Measurements from ENCODE around the gene IP6K1.

The IP6K1 gene

GRCh38 chr3:49794926-49795905, 8.9 kb upstream of the IP6K1 start:
- ChIA-PET POLR2A (interaction anchor here (0.6 to 1.0 kb wide), 3 partner anchors 9 to 163 kb away, joined by 3 to 4 read pairs (median 3); partner anchors contain the start of gene IP6K1), CTCF (interaction anchor here (0.6 kb wide), 1 partner anchor 44 kb away, joined by 3 read pairs; no protein-coding TSS in a partner anchor)
- H3K36me3 ChIP-seq (ENCODE audit: control insufficient read depth in 2 of 2, insufficient read depth in 1 of 2, low read length in 2 of 2): no peaks in the 10 kb centered on the region
- no peak overlapping the region for H3K27ac ChIP-seq (ENCODE audit: extremely low read depth, low read depth, low read length)
- no peaks in the 10 kb centered on the region for H3K9me3 ChIP-seq (ENCODE audit: control insufficient read depth, insufficient read depth, low read depth, low read length)
- TF ChIP-seq ZNF645 (tag by site-specific recombination; IDR thresholded peaks at IDR 0.05): no peak
- TF ChIP-seq ZNF558 (tag by site-specific recombination; IDR thresholded peaks at IDR 0.05): no peak
- no peak for TF ChIP-seq SP3 (tag by site-specific recombination; IDR thresholded peaks at IDR 0.05)
- no peak for TF ChIP-seq AEBP2 (tag by site-specific recombination; IDR thresholded peaks at IDR 0.05; ENCODE audit: borderline replicate concordance)
- TF ChIP-seq, protein P1, sequence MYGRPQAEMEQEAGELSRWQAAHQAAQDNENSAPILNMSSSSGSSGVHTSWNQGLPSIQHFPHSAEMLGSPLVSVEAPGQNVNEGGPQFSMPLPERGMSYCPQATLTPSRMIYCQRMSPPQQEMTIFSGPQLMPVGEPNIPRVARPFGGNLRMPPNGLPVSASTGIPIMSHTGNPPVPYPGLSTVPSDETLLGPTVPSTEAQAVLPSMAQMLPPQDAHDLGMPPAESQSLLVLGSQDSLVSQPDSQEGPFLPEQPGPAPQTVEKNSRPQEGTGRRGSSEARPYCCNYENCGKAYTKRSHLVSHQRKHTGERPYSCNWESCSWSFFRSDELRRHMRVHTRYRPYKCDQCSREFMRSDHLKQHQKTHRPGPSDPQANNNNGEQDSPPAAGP (tag by site-specific recombination; IDR thresholded peaks at IDR 0.05): no peak
- no peak for TF ChIP-seq ZBTB48 (tag by site-specific recombination; IDR thresholded peaks at IDR 0.05)
- H3K4me3 ChIP-seq (ENCODE audit: low read depth, low read length): no peak overlapping the region
- H3K4me1 ChIP-seq (ENCODE audit: control insufficient read depth, insufficient read depth, low read length): no peaks in the 10 kb centered on the region

- TF ChIP-seq ZNF211 (tag by site-specific recombination; IDR thresholded peaks at IDR 0.05; ENCODE audit: low read depth) (no peak), ZNF692 (tag by site-specific recombination; IDR thresholded peaks at IDR 0.05) (no peak), ZNF350 (tag by site-specific recombination; IDR thresholded peaks at IDR 0.05) (no peak), AEBP2 (tag by site-specific recombination; IDR thresholded peaks at IDR 0.05; ENCODE audit: borderline replicate concordance) (no peak), PRDM6 (tag by site-specific recombination; IDR thresholded peaks at IDR 0.05) (no peak)
- TF ChIP-seq, protein P2, sequence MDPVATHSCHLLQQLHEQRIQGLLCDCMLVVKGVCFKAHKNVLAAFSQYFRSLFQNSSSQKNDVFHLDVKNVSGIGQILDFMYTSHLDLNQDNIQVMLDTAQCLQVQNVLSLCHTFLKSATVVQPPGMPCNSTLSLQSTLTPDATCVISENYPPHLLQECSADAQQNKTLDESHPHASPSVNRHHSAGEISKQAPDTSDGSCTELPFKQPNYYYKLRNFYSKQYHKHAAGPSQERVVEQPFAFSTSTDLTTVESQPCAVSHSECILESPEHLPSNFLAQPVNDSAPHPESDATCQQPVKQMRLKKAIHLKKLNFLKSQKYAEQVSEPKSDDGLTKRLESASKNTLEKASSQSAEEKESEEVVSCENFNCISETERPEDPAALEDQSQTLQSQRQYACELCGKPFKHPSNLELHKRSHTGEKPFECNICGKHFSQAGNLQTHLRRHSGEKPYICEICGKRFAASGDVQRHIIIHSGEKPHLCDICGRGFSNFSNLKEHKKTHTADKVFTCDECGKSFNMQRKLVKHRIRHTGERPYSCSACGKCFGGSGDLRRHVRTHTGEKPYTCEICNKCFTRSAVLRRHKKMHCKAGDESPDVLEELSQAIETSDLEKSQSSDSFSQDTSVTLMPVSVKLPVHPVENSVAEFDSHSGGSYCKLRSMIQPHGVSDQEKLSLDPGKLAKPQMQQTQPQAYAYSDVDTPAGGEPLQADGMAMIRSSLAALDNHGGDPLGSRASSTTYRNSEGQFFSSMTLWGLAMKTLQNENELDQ (tag by site-specific recombination; IDR thresholded peaks at IDR 0.05; ENCODE audit: low read depth): no peak
- POLR2A ChIA-PET: no interaction called here
- Histone ChIP-seq H3K27ac (ENCODE audit: extremely low read depth, low read depth, low read length) (no peak overlapping the region), H3K4me3 (ENCODE audit: low read depth, low read length) (no peak overlapping the region), H3K4me1 (ENCODE audit: control insufficient read depth, insufficient read depth, low read length) (no peaks in the 10 kb centered on the region), H3K9me3 (ENCODE audit: control insufficient read depth, insufficient read depth, low read depth, low read length) (no peaks in the 10 kb centered on the region), H3K36me3 (ENCODE audit: control insufficient read depth in 2 of 2, insufficient read depth in 1 of 2, low read length in 2 of 2) (no peaks in the 10 kb centered on the region)
- CTCF ChIA-PET: interaction anchor here (0.6 kb wide), 1 partner anchor 45 kb away, joined by 3 read pairs; no protein-coding TSS in a partner anchor
These were observed 8.1 kb upstream of the IP6K1 start for GRCh38 chr3:49794431-49794830.
